ENCODE measurements around the gene TTC39C.

Gene TTC39C

GRCh38 chr18:24176727-24177416 lies 162.3 kb downstream of the TTC39C start:
- Histone ChIP-seq H3K36me3 (ENCODE audit: insufficient read depth, low read length) (peaks cover 8% of the 10 kb centered on the region; the same call in 1 of the 2 replicates), H3K9ac (ENCODE audit: insufficient read length) (no peak overlapping the region), H3K9me3 (ENCODE audit: low read depth, low read length) (no peaks in the 10 kb centered on the region), H3K4me3 (no peak overlapping the region), H3K27ac (no peak overlapping the region)
- TF ChIP-seq EZH2 (IDR thresholded peaks at IDR 0.05) (no peak), FOXP2 (optimal IDR thresholded peaks at IDR 0.05; ENCODE audit: control extremely low read depth, extremely low read length, insufficient read depth) (no peak), POLR2AphosphoS5 (IDR thresholded peaks at IDR 0.05; ENCODE audit: borderline replicate concordance, low read depth, low read length) (no peak)
- peak; percentile 12 for DNase-seq (ENCODE audit: low read depth, low spot score)

DNA sequence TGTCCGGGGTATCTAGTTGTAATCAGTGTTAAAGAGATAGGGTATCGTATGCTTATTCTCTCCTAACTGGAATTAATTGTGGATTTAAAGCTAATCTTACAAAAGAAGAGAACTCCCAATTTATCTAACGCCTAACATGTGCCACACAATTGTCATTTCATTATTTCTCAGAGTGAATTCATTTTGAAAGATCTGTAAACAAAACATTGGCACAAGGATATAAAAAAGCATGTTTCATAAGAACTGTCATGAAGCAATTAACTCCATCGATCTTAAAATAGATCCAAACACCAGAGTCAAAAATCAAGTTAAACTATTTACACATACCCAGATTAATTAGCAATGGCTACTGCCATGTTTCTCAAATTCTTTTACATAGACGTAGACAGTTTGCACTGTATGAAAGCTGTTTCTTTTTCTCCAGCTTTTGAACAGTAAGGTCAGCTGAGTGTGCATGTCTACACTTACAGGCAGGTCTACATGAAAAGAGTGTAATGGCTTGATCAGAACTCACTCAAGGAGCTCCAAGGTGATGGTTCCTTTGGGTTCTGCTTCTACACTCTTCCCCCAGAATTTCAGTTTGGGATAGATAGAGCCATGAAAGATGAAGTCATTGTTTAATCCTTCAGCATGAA lies 163.1 kb downstream of the TTC39C start:
- Histone ChIP-seq H3K36me3 (ENCODE audit: insufficient read depth, low read length) (peaks cover 8% of the 10 kb centered on the region; the same call in 1 of the 2 replicates), H3K9me3 (ENCODE audit: low read depth, low read length) (no peaks in the 10 kb centered on the region), H3K27ac (no peak overlapping the region), H3K4me3 (no peak overlapping the region), H3K9ac (ENCODE audit: insufficient read length) (no peak overlapping the region)
- TF ChIP-seq EZH2 (IDR thresholded peaks at IDR 0.05) (no peak), POLR2AphosphoS5 (IDR thresholded peaks at IDR 0.05; ENCODE audit: borderline replicate concordance, low read depth, low read length) (no peak), FOXP2 (optimal IDR thresholded peaks at IDR 0.05; ENCODE audit: control extremely low read depth, extremely low read length, insufficient read depth) (no peak)
- DNase-seq (ENCODE audit: low read depth, low spot score): no peak

- H3K27ac ChIP-seq: no peak overlapping the region
- H3K36me3 ChIP-seq (ENCODE audit: insufficient read depth, low read length): no peaks in the 10 kb centered on the region
- H3K9ac ChIP-seq (ENCODE audit: insufficient read length): no peak overlapping the region
- H3K4me3 ChIP-seq: no peak overlapping the region
- TF ChIP-seq POLR2AphosphoS5 (IDR thresholded peaks at IDR 0.05; ENCODE audit: borderline replicate concordance, low read depth, low read length): no peak
- no peak for TF ChIP-seq FOXP2 (optimal IDR thresholded peaks at IDR 0.05; ENCODE audit: control extremely low read depth, extremely low read length, insufficient read depth)
- no peak for TF ChIP-seq EZH2 (IDR thresholded peaks at IDR 0.05)
- H3K9me3 ChIP-seq (ENCODE audit: low read depth, low read length): no peaks in the 10 kb centered on the region
- no peak for DNase-seq (ENCODE audit: low read depth, low spot score)
Measured at GRCh38 chr18:24180048-24180447, 165.5 kb downstream of the TTC39C start.

GRCh38 chr18:24181806-24182205 lies 167.3 kb downstream of the TTC39C start:
- DNase-seq (ENCODE audit: low read depth, low spot score): no peak
- Histone ChIP-seq H3K36me3 (ENCODE audit: insufficient read depth, low read length) (no peaks in the 10 kb centered on the region), H3K4me3 (no peak overlapping the region), H3K9me3 (ENCODE audit: low read depth, low read length) (no peaks in the 10 kb centered on the region), H3K27ac (no peak overlapping the region), H3K9ac (ENCODE audit: insufficient read length) (no peak overlapping the region)
- TF ChIP-seq EZH2 (IDR thresholded peaks at IDR 0.05) (no peak), POLR2AphosphoS5 (IDR thresholded peaks at IDR 0.05; ENCODE audit: borderline replicate concordance, low read depth, low read length) (no peak), FOXP2 (optimal IDR thresholded peaks at IDR 0.05; ENCODE audit: control extremely low read depth, extremely low read length, insufficient read depth) (no peak)

Measured in SK-N-MC (cell line).